Urinary bladder (tissue), 4 donors: ENCODE results near the gene FMN2. TPM values are rescaled to one million over a fixed set of nuclear protein-coding genes. Genes with fewer than 3 reads are reported as not detected.
A peak's percentile ranks its signal among the peaks of the same experiment; 100 is the strongest.
"Not testable (repeated sequence)": the region's sequence is repeated elsewhere in the genome, so short reads cannot be mapped to it uniquely, and the experiment has no call there.

ENCODE experiments used
- DNase-seq: peaks from one replicate; pipeline ENCODE4 v3.0.0-alpha.2; 2015; ENCODE audit errors: extremely low spot score
- H3K27ac ChIP-seq: one replicate; pipeline ENCODE4 v1.5.1; 2013; ENCODE audit warnings: low read depth, mild to moderate bottlenecking, moderate library complexity
- H3K36me3 ChIP-seq: one replicate; pipeline ENCODE4 v1.6.1; 2013; ENCODE audit warnings: mild to moderate bottlenecking, moderate library complexity; ENCODE audit not compliant: insufficient read depth
- H3K4me1 ChIP-seq: one replicate; pipeline ENCODE4 v1.6.1; 2013; ENCODE audit warnings: mild to moderate bottlenecking, moderate library complexity; ENCODE audit not compliant: insufficient read depth
- H3K4me3 ChIP-seq: one replicate; pipeline ENCODE4 v1.5.1; 2013; ENCODE audit warnings: low read depth, low read length
- WGBS: extraction: QIAGEN DNeasy Blood & Tissue Kit; methylation state at CpG from one replicate; pipeline ENCODE4 v1.1.7; 2013; 5-methylcytosine and 5-hydroxymethylcytosine counted together
- polyA plus RNA-seq: library from polyadenylated mRNA; stranded (reverse); fragments of 200-250 nt; gene quantifications from one replicate; pipeline ENCODE4 v1.2.3, GENCODE V29; 2013
- total RNA-seq: library from RNA; depleted of rRNA; stranded (reverse); fragments of >200 nt; gene quantifications from one replicate; pipeline ENCODE4 v1.2.3, GENCODE V29; 2014
- donor health status: healthy with polysubstance abuse.
- donor health status: healthy.

The FMN2 gene
- total and polyA plus RNA-seq, 2 donors, result 0.23 to 2.6 TPM

GRCh38 chr1:240171907-240172306 lies 80.2 kb downstream of the FMN2 start:
- H3K36me3 ChIP-seq, result no peaks in the 10 kb centered on the region
- no peak for DNase-seq
- WGBS, result 85% methylated on average over 2 of the region's 2 CpGs
- H3K4me3 ChIP-seq, result no peak overlapping the region
- no peaks in the 10 kb centered on the region for H3K4me1 ChIP-seq
- H3K27ac ChIP-seq, result no peak overlapping the region

GRCh38 chr1:240173836-240174235 lies 82.2 kb downstream of the FMN2 start:
- Histone ChIP-seq H3K36me3 (no peaks in the 10 kb centered on the region), H3K27ac (no peak overlapping the region), H3K4me3 (no peak overlapping the region), H3K4me1 (no peaks in the 10 kb centered on the region)
- DNase-seq, result no peak
- WGBS, result 71% methylated on average over 1 of the region's 1 CpG

GRCh38 chr1:240174734-240175133 lies 83.1 kb downstream of the FMN2 start:
- Histone ChIP-seq H3K36me3 (no peaks in the 10 kb centered on the region), H3K27ac (no peak overlapping the region), H3K4me1 (no peaks in the 10 kb centered on the region), H3K4me3 (no peak overlapping the region)
- no peak for DNase-seq
- 66% methylated on average over 4 of the region's 4 CpGs for WGBS

GRCh38 chr1:240178366-240178765 lies 86.7 kb downstream of the FMN2 start:
- Histone ChIP-seq H3K27ac (no peak overlapping the region), H3K4me3 (no peak overlapping the region), H3K4me1 (no peaks in the 10 kb centered on the region), H3K36me3 (no peaks in the 10 kb centered on the region)
- WGBS, result 84% methylated on average over 5 of the region's 5 CpGs
- DNase-seq, result no peak

GRCh38 chr1:240184682-240185081 lies 93.0 kb downstream of the FMN2 start:
- not testable (repeated sequence) for H3K4me3 ChIP-seq, H3K4me1 ChIP-seq, DNase-seq, H3K27ac ChIP-seq, H3K36me3 ChIP-seq
- 81% methylated on average over 5 of the region's 5 CpGs for WGBS

- no peak for DNase-seq
- Histone ChIP-seq H3K4me1 (no peaks in the 10 kb centered on the region), H3K27ac (no peak overlapping the region), H3K36me3 (no peaks in the 10 kb centered on the region), H3K4me3 (no peak overlapping the region)
- 81% methylated on average over 4 of the region's 4 CpGs for WGBS
These were observed 96.5 kb downstream of the FMN2 start for GRCh38 chr1:240188139-240188538.

GRCh38 chr1:240189386-240189989 lies 97.8 kb downstream of the FMN2 start:
- no peak overlapping the region for H3K4me3 ChIP-seq
- H3K27ac ChIP-seq, result no peak overlapping the region
- peak; percentile 8 for DNase-seq

GRCh38 chr1:240190881-240191401 lies 99.3 kb downstream of the FMN2 start:
- Histone ChIP-seq H3K27ac (no peak overlapping the region), H3K36me3 (no peaks in the 10 kb centered on the region), H3K4me3 (no peak overlapping the region), H3K4me1 (peaks cover 1% of the 10 kb centered on the region)
- peak; percentile 28 for DNase-seq
- WGBS, result 10% methylated on average over 6 of the region's 6 CpGs

More at GRCh38 chr1:240189386-240189989, 97.8 kb downstream of the FMN2 start:
- 35% methylated on average over 6 of the region's 6 CpGs for WGBS
- Histone ChIP-seq H3K36me3 (no peaks in the 10 kb centered on the region), H3K4me1 (peaks cover 1% of the 10 kb centered on the region)

- Histone ChIP-seq H3K36me3 (no peaks in the 10 kb centered on the region), H3K27ac (no peak overlapping the region), H3K4me3 (no peak overlapping the region), H3K4me1 (peaks cover 1% of the 10 kb centered on the region)
- WGBS, result 58% methylated on average over 2 of the region's 2 CpGs
- no peak for DNase-seq
These were observed 101.2 kb downstream of the FMN2 start for GRCh38 chr1:240192851-240193250.

GRCh38 chr1:240193679-240194078 lies 102.0 kb downstream of the FMN2 start:
- Histone ChIP-seq H3K36me3 (no peaks in the 10 kb centered on the region), H3K4me1 (peaks cover 1% of the 10 kb centered on the region), H3K27ac (no peak overlapping the region), H3K4me3 (no peak overlapping the region)
- DNase-seq, result no peak
- WGBS, result 37% methylated on average over 3 of the region's 3 CpGs

GRCh38 chr1:240194120-240194519 lies 102.4 kb downstream of the FMN2 start:
- no peak overlapping the region for H3K4me3 ChIP-seq
- DNase-seq, result no peak
- H3K27ac ChIP-seq, result no peak overlapping the region
- peaks cover 1% of the 10 kb centered on the region for H3K4me1 ChIP-seq
- no peaks in the 10 kb centered on the region for H3K36me3 ChIP-seq
- WGBS, result 53% methylated on average over 2 of the region's 2 CpGs

- DNase-seq, result no peak
- Histone ChIP-seq H3K27ac (no peak overlapping the region), H3K36me3 (no peaks in the 10 kb centered on the region), H3K4me3 (no peak overlapping the region), H3K4me1 (peaks cover 1% of the 10 kb centered on the region)
- WGBS, result 92% methylated on average over 4 of the region's 4 CpGs
These were observed 106.7 kb downstream of the FMN2 start for GRCh38 chr1:240198376-240198775.

- Histone ChIP-seq H3K27ac (no peak overlapping the region), H3K36me3 (no peaks in the 10 kb centered on the region), H3K4me3 (no peak overlapping the region), H3K4me1 (no peaks in the 10 kb centered on the region)
- WGBS, result 51% methylated on average over 9 of the region's 9 CpGs
- DNase-seq, result no peak
These were observed 108.3 kb downstream of the FMN2 start for GRCh38 chr1:240199758-240200645.

- 94% methylated on average over 4 of the region's 4 CpGs for WGBS
- no peak overlapping the region for H3K4me3 ChIP-seq
- no peaks in the 10 kb centered on the region for H3K36me3 ChIP-seq
- no peak overlapping the region for H3K27ac ChIP-seq
- DNase-seq, result no peak
- no peaks in the 10 kb centered on the region for H3K4me1 ChIP-seq
These were observed 110.2 kb downstream of the FMN2 start for GRCh38 chr1:240201931-240202330.
